Suprapubic skin (tissue), 4 donors: Measurements from ENCODE around the gene TAGLN3.

Experiments
- EP300 ChIP-seq: sonication (generic); formaldehyde crosslinking; IDR thresholded peaks from one replicate; pipeline ENCODE4 v1.6.1; 2017; ENCODE audit warnings: antibody characterized with exemption
- POLR2A ChIP-seq, 2 donors: fragments of 450-650 bp; IDR thresholded peaks; one replicate each; pipeline ENCODE4 v1.6.1; 2017; ENCODE audit warnings: antibody characterized with exemption in 2 of 2, mild to moderate bottlenecking in 2 of 2, moderate library complexity in 2 of 2
- POLR2AphosphoS5 ChIP-seq, 3 donors: sonication (generic); formaldehyde crosslinking; IDR thresholded peaks; one replicate each; pipeline ENCODE4 v1.6.1; 2017; ENCODE audit warnings: antibody characterized with exemption in 3 of 3
- TF ChIP-seq, protein P1 (sequence below), 2 donors: fragments of 200-600 bp in 1 of 2; fragments of 450-650 bp in 1 of 2; sonication (generic) in 1 of 2; IDR thresholded peaks; one replicate each; pipeline ENCODE4 v1.5.1; 2016 to 2019; ENCODE audit warnings: antibody characterized with exemption in 2 of 2, mild to moderate bottlenecking in 1 of 2, moderate library complexity in 1 of 2

DNA sequence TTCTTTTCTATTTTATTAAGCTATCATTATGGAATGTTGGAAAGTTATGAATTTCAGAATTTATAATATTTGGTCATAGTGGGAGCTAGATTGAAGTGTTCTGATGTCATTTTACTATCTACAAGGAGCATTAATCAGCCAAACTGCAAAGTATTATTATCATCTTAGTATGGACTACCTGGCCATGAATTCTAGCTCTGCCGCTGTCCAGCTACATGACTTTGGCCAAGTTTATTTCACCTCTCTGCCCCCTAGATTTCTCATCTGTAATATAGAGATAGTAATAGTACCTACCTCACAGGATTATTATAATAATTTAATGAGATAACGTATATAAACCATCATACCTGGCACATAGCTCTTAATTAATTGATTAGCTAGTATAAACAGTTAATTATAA lies 47.7 kb upstream of the TAGLN3 start:
- TF ChIP-seq EP300 (no peak), POLR2A (IDR thresholded peaks at IDR 0.05) (no peak), POLR2AphosphoS5 (IDR thresholded peaks at IDR 0.05) (no peak)
- TF ChIP-seq, protein P1, sequence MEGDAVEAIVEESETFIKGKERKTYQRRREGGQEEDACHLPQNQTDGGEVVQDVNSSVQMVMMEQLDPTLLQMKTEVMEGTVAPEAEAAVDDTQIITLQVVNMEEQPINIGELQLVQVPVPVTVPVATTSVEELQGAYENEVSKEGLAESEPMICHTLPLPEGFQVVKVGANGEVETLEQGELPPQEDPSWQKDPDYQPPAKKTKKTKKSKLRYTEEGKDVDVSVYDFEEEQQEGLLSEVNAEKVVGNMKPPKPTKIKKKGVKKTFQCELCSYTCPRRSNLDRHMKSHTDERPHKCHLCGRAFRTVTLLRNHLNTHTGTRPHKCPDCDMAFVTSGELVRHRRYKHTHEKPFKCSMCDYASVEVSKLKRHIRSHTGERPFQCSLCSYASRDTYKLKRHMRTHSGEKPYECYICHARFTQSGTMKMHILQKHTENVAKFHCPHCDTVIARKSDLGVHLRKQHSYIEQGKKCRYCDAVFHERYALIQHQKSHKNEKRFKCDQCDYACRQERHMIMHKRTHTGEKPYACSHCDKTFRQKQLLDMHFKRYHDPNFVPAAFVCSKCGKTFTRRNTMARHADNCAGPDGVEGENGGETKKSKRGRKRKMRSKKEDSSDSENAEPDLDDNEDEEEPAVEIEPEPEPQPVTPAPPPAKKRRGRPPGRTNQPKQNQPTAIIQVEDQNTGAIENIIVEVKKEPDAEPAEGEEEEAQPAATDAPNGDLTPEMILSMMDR (IDR thresholded peaks at IDR 0.05) = no peak
